Epithelial cell of proximal tubule (primary cell): ENCODE results near the gene GLT8D1. TPM values are rescaled to one million over a fixed set of nuclear protein-coding genes. Genes with fewer than 3 reads are reported as not detected.
A peak's percentile ranks its signal among the peaks of the same experiment; 100 is the strongest.

Experiments used
- DNase-seq: peaks from one replicate; pipeline ENCODE4 v3.0.0-alpha.2; 2011; ENCODE audit warnings: low read depth
- H3K4me3 ChIP-seq: 2 replicates; pipeline ENCODE4 v1.5.1; 2011; ENCODE audit warnings: low read depth, mild to moderate bottlenecking, low read length
- total RNA-seq: library from RNA; depleted of rRNA; stranded (reverse); fragments of >200 nt; gene quantifications from 2 replicates; pipeline ENCODE4 v1.2.3, GENCODE V29; 2015
- TF ChIP-seq, protein P1 (sequence below): conservative IDR thresholded peaks from 2 replicates; pipeline ENCODE4 v1.5.1; 2012; ENCODE audit warnings: low read depth, mild to moderate bottlenecking, low read length

GLT8D1 gene, protein sequence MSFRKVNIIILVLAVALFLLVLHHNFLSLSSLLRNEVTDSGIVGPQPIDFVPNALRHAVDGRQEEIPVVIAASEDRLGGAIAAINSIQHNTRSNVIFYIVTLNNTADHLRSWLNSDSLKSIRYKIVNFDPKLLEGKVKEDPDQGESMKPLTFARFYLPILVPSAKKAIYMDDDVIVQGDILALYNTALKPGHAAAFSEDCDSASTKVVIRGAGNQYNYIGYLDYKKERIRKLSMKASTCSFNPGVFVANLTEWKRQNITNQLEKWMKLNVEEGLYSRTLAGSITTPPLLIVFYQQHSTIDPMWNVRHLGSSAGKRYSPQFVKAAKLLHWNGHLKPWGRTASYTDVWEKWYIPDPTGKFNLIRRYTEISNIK
- 59.2 and 59.5 TPM in 2 replicates for total RNA-seq

DNA sequence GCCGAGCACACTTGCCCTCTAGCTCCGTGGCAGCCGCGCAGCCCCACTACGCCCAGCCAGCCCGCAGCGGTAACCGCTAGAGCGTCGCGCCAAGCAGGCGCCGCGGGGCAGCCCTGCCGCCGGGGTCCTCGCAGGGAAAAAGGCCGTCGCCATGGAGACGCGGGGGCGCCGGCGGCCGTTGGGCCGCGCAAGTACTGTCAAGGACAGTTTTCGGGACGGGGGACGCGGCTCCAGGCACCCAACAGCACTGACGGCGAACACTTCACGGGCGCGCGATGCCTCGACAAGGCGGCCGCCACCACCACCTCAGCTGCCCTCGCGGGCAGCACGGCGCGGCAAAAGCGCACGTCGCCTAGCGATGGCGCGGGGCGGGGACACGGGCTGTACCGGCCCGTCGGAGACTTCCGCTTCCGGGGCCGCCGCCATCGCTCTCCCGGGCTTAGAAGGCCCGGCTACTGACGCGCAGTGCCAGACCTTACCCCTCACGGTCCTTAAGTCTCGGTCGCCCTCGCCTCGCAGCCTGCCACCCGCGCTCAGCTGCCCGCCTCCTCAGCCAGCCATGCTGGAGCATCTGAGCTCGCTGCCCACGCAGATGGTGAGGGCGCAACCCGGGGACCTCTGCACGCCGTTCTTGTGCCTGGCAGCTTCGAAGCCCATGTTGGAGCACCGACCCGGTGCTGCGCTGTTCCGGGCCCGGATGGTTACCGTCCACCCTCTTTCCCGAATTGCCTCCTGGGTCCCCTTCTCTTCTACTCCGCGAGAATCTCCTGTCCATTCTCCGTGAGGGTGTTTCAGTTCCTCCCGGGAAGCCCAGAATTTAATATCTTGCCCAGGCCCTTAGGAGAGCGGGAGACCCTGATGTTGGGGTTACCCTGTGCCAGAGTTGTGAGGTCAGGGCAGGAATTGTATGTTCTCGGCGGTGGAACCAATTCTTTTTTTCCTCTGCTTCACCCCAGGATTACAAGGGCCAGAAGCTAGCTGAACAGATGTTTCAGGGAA lies at the start of gene GLT8D1, which contains the start of gene SPCS1:
Gene GLT8D1, minus strand, starts transcription at position 104 of the 999 bp plus-strand sequence. CDS start 5,331 bp downstream, outside the sequence.
Gene SPCS1, plus strand, starts transcription at position 419 of the 999 bp plus-strand sequence. Its CDS starts 141 bp downstream, at position 560.
- DNase-seq: no peak
- TF ChIP-seq, protein P1, sequence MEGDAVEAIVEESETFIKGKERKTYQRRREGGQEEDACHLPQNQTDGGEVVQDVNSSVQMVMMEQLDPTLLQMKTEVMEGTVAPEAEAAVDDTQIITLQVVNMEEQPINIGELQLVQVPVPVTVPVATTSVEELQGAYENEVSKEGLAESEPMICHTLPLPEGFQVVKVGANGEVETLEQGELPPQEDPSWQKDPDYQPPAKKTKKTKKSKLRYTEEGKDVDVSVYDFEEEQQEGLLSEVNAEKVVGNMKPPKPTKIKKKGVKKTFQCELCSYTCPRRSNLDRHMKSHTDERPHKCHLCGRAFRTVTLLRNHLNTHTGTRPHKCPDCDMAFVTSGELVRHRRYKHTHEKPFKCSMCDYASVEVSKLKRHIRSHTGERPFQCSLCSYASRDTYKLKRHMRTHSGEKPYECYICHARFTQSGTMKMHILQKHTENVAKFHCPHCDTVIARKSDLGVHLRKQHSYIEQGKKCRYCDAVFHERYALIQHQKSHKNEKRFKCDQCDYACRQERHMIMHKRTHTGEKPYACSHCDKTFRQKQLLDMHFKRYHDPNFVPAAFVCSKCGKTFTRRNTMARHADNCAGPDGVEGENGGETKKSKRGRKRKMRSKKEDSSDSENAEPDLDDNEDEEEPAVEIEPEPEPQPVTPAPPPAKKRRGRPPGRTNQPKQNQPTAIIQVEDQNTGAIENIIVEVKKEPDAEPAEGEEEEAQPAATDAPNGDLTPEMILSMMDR: no peak
- peak within 1 kb of the TSS; percentile 100 for H3K4me3 ChIP-seq

DNA sequence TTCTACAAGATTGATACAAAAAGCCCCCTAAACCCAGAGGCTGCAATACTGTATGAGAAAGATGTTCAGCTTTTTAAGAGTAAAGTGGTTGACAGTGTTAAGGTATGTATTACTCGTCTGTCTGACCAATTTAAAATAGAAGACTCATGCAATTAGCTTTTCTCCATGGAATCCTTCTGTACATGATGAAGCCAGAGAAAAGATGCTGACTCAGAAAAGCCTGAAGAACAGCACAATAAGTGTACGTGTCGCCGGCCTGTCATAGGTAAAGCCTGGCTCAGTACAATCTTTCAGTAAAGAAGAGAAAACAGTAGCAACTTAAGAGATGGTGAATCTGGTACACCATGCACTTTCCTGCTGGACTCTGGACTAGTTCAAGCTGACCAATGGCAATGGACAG lies 48.8 kb upstream of the GLT8D1 start:
- TF ChIP-seq, protein P1: no peak
- no peak overlapping the region for H3K4me3 ChIP-seq
- DNase-seq: no peak

DNA sequence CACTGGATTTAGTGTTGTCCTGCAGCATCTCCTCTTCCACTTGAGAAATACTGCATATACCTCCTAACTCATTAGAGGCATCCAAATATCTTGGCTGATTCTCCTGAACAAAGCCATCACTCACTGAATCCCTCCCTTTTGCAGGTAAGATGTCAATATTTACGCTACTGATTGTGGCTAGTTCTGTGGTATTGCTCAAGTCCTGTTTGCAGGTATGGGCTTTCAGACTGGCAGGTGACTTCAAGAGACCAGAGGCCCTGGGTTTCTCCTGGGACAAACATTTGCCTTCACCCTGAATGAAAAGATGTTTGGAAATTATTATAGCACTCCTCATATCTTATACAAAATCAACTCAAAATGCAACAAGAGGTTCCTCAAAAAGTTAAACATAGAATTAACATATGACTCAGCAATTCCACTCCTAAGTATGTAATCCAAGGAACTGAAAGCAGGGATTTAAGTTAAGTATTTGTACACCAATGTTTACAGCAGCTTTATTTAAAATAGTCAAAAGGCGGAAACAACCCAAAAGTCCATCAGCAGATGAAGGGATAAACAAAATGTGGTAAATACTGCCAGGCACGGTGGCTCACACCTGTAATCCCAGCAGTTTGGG lies 46.6 kb upstream of the GLT8D1 start:
- DNase-seq: no peak
- no peak overlapping the region for H3K4me3 ChIP-seq
- TF ChIP-seq, protein P1: no peak

DNA sequence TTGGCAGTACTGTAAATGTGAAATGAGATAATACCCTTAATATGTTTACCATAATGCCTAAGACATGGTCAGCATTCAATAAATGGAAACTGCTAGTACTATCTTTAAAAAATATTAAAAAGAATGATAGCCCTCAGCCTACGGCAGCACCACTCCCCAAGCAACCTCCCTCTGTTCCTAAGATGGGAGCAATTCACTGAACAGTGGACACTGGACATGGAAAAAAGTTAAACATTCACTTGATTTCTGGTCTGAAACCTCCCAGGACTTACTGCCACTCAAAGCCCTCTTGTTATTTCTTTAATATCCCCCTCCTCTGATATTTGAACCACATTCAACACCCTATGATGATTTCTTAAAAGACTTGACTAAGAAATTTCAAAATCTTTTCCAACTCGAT lies 38.1 kb upstream of the GLT8D1 start:
- no peak overlapping the region for H3K4me3 ChIP-seq
- no peak for DNase-seq
- TF ChIP-seq, protein P1: no peak

DNA sequence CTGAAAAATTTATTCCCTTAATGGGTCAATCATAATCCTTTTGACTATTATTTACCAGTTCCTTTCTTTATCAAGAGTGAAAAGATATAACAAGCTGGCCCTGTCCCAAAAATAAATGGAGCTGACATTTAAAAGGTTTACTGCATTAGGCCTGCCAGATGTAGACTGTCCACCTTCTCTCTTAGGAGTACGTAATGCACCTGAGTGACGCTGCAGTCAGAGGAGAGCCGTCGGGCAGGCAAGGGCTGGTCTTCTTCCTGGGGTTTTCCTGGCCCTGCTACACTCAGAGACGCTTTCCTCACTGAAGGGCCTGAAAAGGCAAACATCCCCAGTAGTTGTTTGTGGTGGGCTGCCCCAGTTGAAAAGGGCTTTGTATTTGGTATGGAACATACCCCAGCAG lies 37.6 kb upstream of the GLT8D1 start:
- no peak for DNase-seq
- H3K4me3 ChIP-seq: no peak overlapping the region
- TF ChIP-seq, protein P1: no peak

DNA sequence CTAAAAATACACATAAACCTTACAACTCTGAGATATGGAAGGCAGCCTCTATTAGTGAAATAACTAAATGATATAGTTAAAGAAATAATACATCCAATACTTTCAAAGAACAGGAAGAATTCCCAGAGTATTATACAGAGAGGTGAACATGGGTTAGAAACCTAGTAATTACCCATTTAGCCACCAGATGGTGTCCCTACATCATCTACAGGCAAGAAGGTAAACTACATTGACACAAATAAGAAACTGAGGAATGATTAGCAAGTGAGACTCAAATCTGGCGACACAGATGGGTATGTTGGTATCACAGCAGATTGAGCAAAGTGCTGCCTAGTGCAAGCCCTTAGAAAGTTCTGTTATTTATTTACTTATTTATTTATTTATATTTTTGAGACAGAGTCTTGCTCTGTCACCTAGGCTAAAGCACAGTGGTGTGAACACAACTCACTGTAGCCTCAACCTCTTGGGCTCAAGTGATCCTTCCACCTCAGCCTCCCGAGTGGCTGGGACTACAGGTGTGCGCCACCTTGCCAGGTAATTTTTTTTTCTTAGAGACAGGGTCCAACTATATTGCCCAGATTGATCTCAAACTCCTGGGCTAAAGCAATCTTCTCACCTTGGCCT lies 36.9 kb upstream of the GLT8D1 start:
- DNase-seq: peak; percentile 12
- H3K4me3 ChIP-seq: no peak overlapping the region
- TF ChIP-seq, protein P1: peak; percentile 74
